Stimulated activated CD8-positive, alpha-beta memory T cell treated with anti-CD3 and anti-CD28 coated beads, Interleukin-15, amount 100 ng/mL, for 48 hours (primary cell): ENCODE data around the gene HDDC3.

Experiments
- DNase-seq, 2 donors: peaks; one replicate each; pipeline ENCODE4 v3.0.0-alpha.2; 2020; ENCODE audit warnings: low read depth in 2 of 2

Gene HDDC3

GRCh38 chr15:90891346-90891949 lies 40.9 kb downstream of the HDDC3 start:
- DNase-seq, result no peak

DNA sequence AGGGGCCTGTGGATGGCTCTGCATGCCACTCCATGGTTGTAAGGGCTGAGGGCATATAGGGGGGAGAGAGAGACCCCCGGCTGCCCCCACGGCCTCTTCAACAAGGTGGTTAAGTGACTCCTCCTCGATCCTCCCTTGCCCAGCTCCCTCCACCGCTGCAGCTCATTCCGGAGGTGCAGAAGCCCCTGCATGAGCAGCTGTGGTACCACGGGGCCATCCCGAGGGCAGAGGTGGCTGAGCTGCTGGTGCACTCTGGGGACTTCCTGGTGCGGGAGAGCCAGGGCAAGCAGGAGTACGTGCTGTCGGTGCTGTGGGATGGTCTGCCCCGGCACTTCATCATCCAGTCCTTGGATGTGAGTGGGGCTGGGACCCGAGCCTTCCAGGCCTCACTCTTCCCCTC lies 41.5 kb downstream of the HDDC3 start:
- no peak for DNase-seq

GRCh38 chr15:90889736-90890456 lies 42.5 kb downstream of the HDDC3 start:
- no peak for DNase-seq

DNA sequence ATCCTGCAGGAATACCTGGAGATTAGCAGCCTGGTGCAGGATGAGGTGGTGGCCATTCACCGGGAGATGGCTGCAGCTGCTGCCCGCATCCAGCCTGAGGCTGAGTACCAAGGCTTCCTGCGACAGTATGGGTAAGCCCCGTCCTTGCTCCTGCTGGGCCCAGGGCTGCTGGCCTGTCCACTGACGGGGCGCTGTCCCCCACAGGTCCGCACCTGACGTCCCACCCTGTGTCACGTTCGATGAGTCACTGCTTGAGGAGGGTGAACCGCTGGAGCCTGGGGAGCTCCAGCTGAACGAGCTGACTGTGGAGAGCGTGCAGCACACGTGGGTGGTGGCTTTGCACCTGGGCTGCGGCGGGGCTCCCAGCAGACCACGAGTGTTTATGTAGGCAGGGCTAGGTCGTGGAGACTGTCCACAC lies 43.0 kb downstream of the HDDC3 start:
- DNase-seq, result no peak

- DNase-seq, result no peak
Observed at GRCh38 chr15:90887037-90887481, 45.3 kb downstream of the HDDC3 start.

DNA sequence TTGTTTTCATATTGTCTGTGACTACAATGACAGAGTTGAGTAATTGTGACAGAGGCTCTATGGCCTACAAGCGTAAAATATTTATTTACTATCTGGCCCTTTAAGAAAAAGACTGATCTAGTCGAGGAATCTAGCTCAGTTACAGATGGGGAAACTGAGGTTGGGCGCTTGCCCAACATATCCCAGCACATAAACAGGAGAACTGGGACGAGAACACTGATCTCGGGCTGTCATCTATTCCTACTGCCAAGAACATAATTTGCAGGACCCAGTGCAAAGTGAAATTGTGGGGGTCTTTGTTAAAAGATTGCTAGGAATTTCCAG lies 46.1 kb downstream of the HDDC3 start:
- no peak for DNase-seq

DNA sequence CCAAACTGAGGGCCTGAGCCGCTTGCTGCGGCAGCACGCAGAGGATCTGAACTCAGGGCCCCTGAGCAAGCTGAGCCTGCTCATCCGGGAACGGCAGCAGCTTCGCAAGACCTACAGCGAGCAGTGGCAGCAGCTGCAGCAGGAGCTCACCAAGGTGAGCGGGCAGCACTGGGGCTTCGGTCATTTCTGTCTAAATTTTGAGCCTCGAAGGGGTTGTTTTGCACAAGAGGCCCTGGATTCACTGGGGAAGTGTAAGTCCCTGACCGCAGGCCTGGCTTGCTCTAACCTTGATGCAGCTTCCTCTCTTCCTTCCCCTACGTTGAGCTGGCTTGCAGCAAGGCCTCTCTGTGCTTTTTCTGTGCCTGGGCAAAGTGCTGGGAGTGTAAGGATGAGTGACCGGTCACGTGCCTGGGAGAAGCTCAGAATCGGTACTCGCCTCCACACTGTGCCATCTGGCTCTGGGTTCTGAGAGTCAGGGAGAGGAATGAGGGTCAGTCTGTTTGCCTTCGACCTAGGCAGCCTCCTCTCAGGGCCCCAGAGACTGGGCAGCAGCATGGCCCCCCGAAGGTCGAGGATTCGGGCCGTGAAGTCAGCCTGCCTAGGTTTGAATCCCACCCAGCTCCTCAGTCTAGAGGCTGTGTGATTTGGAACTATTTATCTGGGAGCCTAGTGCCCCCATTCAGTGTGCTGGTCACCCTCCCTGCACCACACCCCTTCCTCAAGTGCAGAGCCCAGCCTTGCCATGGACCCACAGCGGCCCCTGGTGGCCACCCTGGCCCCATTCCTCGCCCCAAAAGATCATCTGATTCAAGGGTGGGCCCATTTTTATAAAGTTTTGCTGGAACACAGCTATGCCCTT lies 46.7 kb downstream of the HDDC3 start:
- peak in 1 of 2 donors; percentile 60 for DNase-seq

GRCh38 chr15:90884719-90885431 lies 47.5 kb downstream of the HDDC3 start:
- DNase-seq, result no peak

GRCh38 chr15:90883976-90884718 lies 48.2 kb downstream of the HDDC3 start, which contains the start of gene FES:
TSS of gene FES (plus strand) at chr15:90884504. CDS start at chr15:90885046, 542 bp downstream.
- no peak for DNase-seq

GRCh38 chr15:90883526-90883975 lies 48.8 kb downstream of the HDDC3 start:
- DNase-seq, result no peak

DNA sequence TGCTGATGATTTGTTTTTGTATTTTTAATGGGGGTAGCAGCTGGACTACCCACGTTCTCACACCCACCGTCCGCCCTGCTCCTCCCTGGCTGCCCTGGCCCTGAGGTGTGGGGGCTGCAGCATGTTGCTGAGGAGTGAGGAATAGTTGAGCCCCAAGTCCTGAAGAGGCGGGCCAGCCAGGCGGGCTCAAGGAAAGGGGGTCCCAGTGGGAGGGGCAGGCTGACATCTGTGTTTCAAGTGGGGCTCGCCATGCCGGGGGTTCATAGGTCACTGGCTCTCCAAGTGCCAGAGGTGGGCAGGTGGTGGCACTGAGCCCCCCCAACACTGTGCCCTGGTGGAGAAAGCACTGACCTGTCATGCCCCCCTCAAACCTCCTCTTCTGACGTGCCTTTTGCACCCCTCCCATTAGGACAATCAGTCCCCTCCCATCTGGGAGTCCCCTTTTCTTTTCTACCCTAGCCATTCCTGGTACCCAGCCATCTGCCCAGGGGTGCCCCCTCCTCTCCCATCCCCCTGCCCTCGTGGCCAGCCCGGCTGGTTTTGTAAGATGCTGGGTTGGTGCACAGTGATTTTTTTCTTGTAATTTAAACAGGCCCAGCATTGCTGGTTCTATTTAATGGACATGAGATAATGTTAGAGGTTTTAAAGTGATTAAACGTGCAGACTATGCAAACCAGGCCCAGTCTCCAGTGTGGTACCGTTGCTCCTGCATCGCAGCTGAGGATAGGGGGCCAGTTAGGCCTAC lies 49.4 kb downstream of the HDDC3 start:
- no peak for DNase-seq

GRCh38 chr15:90881978-90882721 lies 50.2 kb downstream of the HDDC3 start:
- DNase-seq, result no peak

DNA sequence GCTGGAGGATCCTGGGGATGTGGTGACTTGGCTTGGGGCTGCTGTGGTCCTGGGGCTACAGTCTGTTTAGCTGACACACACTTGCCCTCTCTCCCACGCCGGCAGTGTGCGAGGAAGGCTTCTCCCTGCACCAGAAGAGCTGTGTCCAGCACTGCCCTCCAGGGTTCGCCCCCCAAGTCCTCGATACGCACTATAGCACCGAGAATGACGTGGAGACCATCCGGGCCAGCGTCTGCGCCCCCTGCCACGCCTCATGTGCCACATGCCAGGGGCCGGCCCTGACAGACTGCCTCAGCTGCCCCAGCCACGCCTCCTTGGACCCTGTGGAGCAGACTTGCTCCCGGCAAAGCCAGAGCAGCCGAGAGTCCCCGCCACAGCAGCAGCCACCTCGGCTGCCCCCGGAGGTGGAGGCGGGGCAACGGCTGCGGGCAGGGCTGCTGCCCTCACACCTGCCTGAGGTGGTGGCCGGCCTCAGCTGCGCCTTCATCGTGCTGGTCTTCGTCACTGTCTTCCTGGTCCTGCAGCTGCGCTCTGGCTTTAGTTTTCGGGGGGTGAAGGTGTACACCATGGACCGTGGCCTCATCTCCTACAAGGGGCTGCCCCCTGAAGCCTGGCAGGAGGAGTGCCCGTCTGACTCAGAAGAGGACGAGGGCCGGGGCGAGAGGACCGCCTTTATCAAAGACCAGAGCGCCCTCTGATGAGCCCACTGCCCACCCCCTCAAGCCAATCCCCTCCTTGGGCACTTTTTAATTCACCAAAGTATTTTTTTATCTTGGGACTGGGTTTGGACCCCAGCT lies 51.0 kb downstream of the HDDC3 start:
- DNase-seq, result no peak

DNA sequence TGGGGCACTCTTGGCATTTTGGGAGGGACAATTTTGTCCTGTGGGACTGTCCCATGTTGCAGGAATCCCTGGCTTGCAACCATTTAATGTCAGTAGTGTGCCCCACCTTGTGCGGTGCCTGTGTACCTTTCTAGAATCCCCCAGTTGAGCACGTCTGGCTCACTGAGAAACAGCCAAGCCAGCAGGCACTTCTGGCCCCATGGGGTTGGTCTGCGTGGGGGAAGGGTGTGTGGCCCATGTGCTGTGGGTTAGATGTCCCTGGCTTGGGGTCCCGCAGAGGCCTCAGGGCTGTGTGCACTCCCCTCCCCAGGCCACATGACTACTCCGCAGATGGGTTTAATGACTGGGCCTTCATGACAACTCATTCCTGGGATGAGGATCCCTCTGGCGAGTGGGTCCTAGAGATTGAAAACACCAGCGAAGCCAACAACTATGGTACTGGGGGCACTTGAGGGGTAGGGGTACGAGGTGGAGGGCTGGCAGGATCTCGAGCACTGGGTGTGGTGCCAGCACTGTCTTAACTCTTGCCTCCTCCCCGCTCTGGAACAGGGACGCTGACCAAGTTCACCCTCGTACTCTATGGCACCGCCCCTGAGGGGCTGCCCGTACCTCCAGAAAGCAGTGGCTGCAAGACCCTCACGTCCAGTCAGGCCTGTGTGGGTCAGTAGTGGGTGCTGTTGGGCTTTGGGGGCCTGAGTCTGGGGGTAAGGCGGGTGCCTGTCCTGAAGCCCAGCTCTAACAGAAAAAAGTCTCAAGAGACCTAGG lies 51.8 kb downstream of the HDDC3 start:
- DNase-seq, result no peak
